Caco-2 (cell line): ENCODE measurements around the gene LNX2. TPM values are rescaled to one million over a fixed set of nuclear protein-coding genes. Genes with fewer than 3 reads are reported as not detected.

ENCODE experiments used
- BruUV-seq: library from RNA; stranded (reverse); fragments of 400-500 nt; replicated peaks from 2 replicates; lab custom pipeline; 2021; lab: Mats Ljungman, UMichigan
- CTCF ChIA-PET: fragments of 300-600 bp; sonication (Branson Sonifier 250); formaldehyde crosslinking; loops from one replicate; lab custom pipeline; 2022; ENCODE audit warnings: antibody characterized with exemption; lab: Charles Lee
- POLR2A ChIA-PET: fragments of 300-600 bp; sonication (Branson Sonifier 250); formaldehyde crosslinking; loops from one replicate; lab custom pipeline; 2022; ENCODE audit warnings: antibody characterized with exemption; lab: Charles Lee
- DNase-seq, 2 experiments: peaks; one replicate each; pipeline versions ENCODE4 v3.0.0 to v3.0.0-alpha.2; 2020 to 2022
- H3K27me3 ChIP-seq: replicated peaks from 2 replicates; pipeline ENCODE4 v1.6.0; 2011; ENCODE audit warnings: low read length; ENCODE audit not compliant: control insufficient read depth, insufficient read depth
- H3K36me3 ChIP-seq: 2 replicates; pipeline ENCODE4 v1.5.1; 2011; ENCODE audit warnings: low read length; ENCODE audit not compliant: control insufficient read depth, insufficient read depth
- H3K4me1 ChIP-seq: fragments of 250-450 bp; sonication (Bioruptor Pico); 2 replicates; pipeline ENCODE4 v1.5.1; 2020; ENCODE audit warnings: mild to moderate bottlenecking
- H3K4me3 ChIP-seq: 2 replicates; pipeline ENCODE4 v1.5.1; 2011; ENCODE audit warnings: low read depth, mild to moderate bottlenecking, control low read depth, low read length
- H3K9me3 ChIP-seq: fragments of 250-450 bp; sonication (Bioruptor Pico); 2 replicates; pipeline ENCODE4 v1.5.1; 2020; ENCODE audit warnings: mild to moderate bottlenecking, moderate library complexity
- H3K27ac Mint-ChIP-seq: one replicate; pipeline ENCODE4 v1.8.0; 2022; ENCODE audit warnings: mixed read lengths; ENCODE audit not compliant: unreplicated experiment
- H3K27me3 Mint-ChIP-seq: one replicate; pipeline ENCODE4 v1.8.0; 2022; ENCODE audit warnings: mixed read lengths; ENCODE audit not compliant: insufficient read depth, unreplicated experiment
- H3K36me3 Mint-ChIP-seq: one replicate; pipeline ENCODE4 v1.8.0; 2022; ENCODE audit warnings: mild to moderate bottlenecking, mixed read lengths; ENCODE audit not compliant: insufficient read depth, unreplicated experiment
- H3K4me1 Mint-ChIP-seq: one replicate; pipeline ENCODE4 v1.8.0; 2022; ENCODE audit warnings: low read depth, mixed read lengths; ENCODE audit not compliant: unreplicated experiment
- H3K4me3 Mint-ChIP-seq: one replicate; pipeline ENCODE4 v1.8.0; 2022; ENCODE audit warnings: mild to moderate bottlenecking, moderate library complexity, mixed read lengths; ENCODE audit not compliant: unreplicated experiment
- H3K9me3 Mint-ChIP-seq: one replicate; pipeline ENCODE4 v1.8.0; 2022; ENCODE audit warnings: mixed read lengths; ENCODE audit not compliant: unreplicated experiment
- intact Hi-C: fragments of 100-400 bp; cut with micrococcal nuclease; formaldehyde crosslinking; loops from one replicate; pipeline ENCODE4 v1.10.0; 2022; ENCODE audit not compliant: unreplicated experiment
- total RNA-seq: library from RNA; stranded (reverse); gene quantifications from 2 replicates; pipeline ENCODE4 v1.2.3, GENCODE V29; 2022
- TF ChIP-seq, protein P1 (sequence below), 2 experiments: fragments of 200-600 bp in 1 of 2; IDR thresholded peaks; 1 replicate in 1 of 2; 2 replicates in 1 of 2; pipeline versions ENCODE4 v1.5.1 to v1.8.0; 2011 to 2022; ENCODE audit warnings: antibody characterized with exemption in 1 of 2, control low read depth in 1 of 2, inconsistent platforms in 1 of 2, low read depth in 1 of 2, low read length in 1 of 2, mild to moderate bottlenecking in 1 of 2, moderate library complexity in 1 of 2; ENCODE audit not compliant: insufficient read depth in 1 of 2, severe bottlenecking in 1 of 2, unreplicated experiment in 1 of 2

LNX2 gene
- total RNA-seq, 1 experiment from 2014 or later: 24.4 TPM

DNA sequence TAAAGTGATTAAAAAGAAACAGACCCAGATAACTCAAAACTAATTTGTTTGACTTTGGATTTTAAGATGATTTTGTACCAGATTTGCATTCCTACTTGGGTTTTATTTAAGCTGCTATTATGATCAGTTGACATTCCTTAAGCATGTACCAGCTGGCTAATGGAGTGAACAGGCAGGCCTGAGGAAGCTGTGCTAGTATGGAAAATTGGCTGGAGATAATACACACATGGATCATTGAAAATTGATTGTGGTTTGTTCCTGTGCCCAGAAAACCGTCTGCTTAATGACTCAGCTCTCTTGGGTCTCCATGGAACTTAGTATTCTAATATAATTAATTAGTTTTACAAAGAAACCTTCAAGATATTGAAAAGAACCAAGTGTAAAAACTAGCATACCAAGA is 24.0 kb upstream of the LNX2 start:
- Mint-ChIP-seq H3K9me3 (no peaks in the 10 kb centered on the region), H3K4me1 (peaks cover 7% of the 10 kb centered on the region), H3K4me3 (no peak overlapping the region), H3K36me3 (peaks cover 11% of the 10 kb centered on the region), H3K27me3 (no peaks in the 10 kb centered on the region), H3K27ac (no peak overlapping the region)
- Histone ChIP-seq H3K4me3 (no peak overlapping the region), H3K36me3 (no peaks in the 10 kb centered on the region), H3K9me3 (peaks cover 8% of the 10 kb centered on the region; the same call in 1 of the 2 replicates), H3K4me1 (no peaks in the 10 kb centered on the region), H3K27me3 (no peaks in the 10 kb centered on the region)
- ChIA-PET CTCF (no interaction called here), POLR2A (no interaction called here)
- DNase-seq: no peak
- no TSS peak for BruUV-seq
- intact Hi-C loops: no loop called here
- TF ChIP-seq, protein P1, sequence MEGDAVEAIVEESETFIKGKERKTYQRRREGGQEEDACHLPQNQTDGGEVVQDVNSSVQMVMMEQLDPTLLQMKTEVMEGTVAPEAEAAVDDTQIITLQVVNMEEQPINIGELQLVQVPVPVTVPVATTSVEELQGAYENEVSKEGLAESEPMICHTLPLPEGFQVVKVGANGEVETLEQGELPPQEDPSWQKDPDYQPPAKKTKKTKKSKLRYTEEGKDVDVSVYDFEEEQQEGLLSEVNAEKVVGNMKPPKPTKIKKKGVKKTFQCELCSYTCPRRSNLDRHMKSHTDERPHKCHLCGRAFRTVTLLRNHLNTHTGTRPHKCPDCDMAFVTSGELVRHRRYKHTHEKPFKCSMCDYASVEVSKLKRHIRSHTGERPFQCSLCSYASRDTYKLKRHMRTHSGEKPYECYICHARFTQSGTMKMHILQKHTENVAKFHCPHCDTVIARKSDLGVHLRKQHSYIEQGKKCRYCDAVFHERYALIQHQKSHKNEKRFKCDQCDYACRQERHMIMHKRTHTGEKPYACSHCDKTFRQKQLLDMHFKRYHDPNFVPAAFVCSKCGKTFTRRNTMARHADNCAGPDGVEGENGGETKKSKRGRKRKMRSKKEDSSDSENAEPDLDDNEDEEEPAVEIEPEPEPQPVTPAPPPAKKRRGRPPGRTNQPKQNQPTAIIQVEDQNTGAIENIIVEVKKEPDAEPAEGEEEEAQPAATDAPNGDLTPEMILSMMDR (IDR thresholded peaks at IDR 0.05; ENCODE audit: insufficient read depth in 1 of 2, low read depth in 1 of 2, low read length in 1 of 2, severe bottlenecking in 1 of 2, unreplicated experiment in 1 of 2): no peak

DNA sequence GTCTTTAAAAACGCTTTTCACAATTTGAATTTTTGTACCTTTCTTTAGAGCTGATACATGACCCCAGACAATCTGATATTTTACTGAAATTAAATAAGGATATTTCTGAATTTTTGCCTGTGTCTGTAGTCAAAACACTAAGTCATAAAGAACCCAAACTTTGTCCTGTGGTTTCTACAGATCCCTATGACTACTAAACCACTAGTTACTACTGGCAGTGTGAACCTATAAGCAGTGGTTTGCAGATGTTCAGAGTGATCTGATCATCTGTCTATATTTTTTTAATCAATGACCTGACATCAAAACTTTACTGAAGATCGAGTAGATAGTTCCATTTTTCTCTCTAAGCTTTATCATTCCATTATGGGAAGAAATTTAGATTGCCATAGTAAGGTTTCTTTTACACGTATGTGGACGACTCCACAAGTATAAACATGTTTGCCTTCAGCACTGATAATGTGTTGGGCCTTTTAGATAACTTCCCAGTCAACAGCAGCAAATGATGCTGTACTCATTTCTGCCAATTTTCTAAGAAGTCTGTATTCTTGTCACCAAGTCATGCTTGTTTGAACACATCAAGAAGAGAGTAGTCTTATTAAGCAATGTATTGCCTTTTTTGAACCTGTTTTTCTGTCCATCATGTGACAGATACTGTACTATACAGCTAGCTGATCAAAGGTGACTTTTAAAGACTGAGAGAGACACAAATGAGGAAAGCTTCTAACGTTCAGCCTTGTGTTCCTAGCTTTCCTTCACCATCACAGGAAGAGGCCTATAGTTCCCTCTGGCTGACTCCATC is 23.2 kb upstream of the LNX2 start:
- H3K4me3 Mint-ChIP-seq: no peak overlapping the region
- TF ChIP-seq, protein P1 (IDR thresholded peaks at IDR 0.05; ENCODE audit: insufficient read depth in 1 of 2, low read depth in 1 of 2, low read length in 1 of 2, severe bottlenecking in 1 of 2, unreplicated experiment in 1 of 2): no peak
- Histone ChIP-seq H3K4me3 (no peak overlapping the region), H3K9me3 (peaks cover under 1% of the 10 kb centered on the region; the same call in 1 of the 2 replicates), H3K27me3 (no peaks in the 10 kb centered on the region), H3K36me3 (no peaks in the 10 kb centered on the region), H3K4me1 (no peaks in the 10 kb centered on the region)
- no peaks in the 10 kb centered on the region for H3K9me3 Mint-ChIP-seq
- ChIA-PET CTCF (no interaction called here), POLR2A (no interaction called here)
- intact Hi-C loops: no loop called here
- no peaks in the 10 kb centered on the region for H3K27me3 Mint-ChIP-seq
- BruUV-seq: no TSS peak
- peaks cover 5% of the 10 kb centered on the region for H3K36me3 Mint-ChIP-seq
- H3K27ac Mint-ChIP-seq: no peak overlapping the region
- DNase-seq: no peak
- peaks cover 7% of the 10 kb centered on the region for H3K4me1 Mint-ChIP-seq

DNA sequence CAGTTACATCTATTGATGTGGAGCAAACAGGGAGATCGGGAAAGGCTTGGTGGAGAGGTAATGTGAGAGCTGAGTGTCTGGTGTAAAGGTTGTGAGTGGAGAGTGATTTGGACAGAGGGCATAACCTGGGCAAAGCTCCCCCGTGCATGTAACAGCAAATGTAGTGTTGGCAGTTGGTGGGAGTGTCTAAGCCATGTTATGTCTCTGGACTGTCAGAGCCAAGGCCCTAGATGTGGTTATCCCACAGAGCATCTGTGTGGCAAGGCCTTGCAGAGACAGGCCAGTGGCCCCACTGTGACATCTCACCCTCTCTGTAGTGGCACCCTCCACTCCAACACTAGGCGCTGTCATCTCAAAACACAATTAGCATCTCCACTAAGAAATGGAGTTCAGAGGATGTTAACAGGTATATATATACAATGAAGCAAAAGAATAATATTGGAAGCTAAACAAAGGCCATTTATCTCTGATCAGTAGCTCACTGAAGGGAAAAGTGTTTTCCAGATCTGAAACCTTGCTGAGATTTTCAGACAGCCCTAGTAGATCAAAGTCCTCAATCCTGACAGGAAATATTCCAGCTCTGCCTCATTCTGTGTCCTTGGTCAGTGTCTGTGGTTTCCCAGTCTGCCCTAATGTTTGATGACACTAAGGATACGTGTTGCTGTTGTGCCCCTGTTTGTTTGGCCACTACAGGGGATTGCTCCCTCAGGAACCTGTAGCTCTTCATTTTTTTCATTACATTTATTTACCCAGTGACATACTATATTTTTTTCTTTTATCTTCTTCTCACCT is 21.6 kb upstream of the LNX2 start:
- POLR2A ChIA-PET: no interaction called here
- Mint-ChIP-seq H3K4me3 (no peak overlapping the region), H3K27ac (no peak overlapping the region), H3K9me3 (no peaks in the 10 kb centered on the region), H3K36me3 (no peaks in the 10 kb centered on the region), H3K27me3 (no peaks in the 10 kb centered on the region), H3K4me1 (peaks cover 7% of the 10 kb centered on the region)
- no peaks in the 10 kb centered on the region for H3K4me1 ChIP-seq
- TF ChIP-seq, protein P1 (IDR thresholded peaks at IDR 0.05; ENCODE audit: insufficient read depth in 1 of 2, low read depth in 1 of 2, low read length in 1 of 2, severe bottlenecking in 1 of 2, unreplicated experiment in 1 of 2): no peak
- no peak overlapping the region for H3K4me3 ChIP-seq
- CTCF ChIA-PET: no interaction called here
- DNase-seq: no peak
- H3K9me3 ChIP-seq: no peaks in the 10 kb centered on the region
- intact Hi-C loops: no loop called here
- no TSS peak for BruUV-seq
- no peaks in the 10 kb centered on the region for H3K36me3 ChIP-seq
- no peaks in the 10 kb centered on the region for H3K27me3 ChIP-seq
